CD4-positive, alpha-beta T cell treated with Interleukin-1 beta for 1 hour (primary cell): ENCODE data around the gene SPECC1L.

Source experiments
- DNase-seq, 2 donors: peaks; one replicate each; pipeline ENCODE4 v3.0.0-alpha.2; 2020 to 2022

The SPECC1L gene

GRCh38 chr22:24323695-24324094, 53.1 kb downstream of the SPECC1L start:
- DNase-seq: no peak

GRCh38 chr22:24324137-24324536, 53.5 kb downstream of the SPECC1L start:
- no peak for DNase-seq

DNA sequence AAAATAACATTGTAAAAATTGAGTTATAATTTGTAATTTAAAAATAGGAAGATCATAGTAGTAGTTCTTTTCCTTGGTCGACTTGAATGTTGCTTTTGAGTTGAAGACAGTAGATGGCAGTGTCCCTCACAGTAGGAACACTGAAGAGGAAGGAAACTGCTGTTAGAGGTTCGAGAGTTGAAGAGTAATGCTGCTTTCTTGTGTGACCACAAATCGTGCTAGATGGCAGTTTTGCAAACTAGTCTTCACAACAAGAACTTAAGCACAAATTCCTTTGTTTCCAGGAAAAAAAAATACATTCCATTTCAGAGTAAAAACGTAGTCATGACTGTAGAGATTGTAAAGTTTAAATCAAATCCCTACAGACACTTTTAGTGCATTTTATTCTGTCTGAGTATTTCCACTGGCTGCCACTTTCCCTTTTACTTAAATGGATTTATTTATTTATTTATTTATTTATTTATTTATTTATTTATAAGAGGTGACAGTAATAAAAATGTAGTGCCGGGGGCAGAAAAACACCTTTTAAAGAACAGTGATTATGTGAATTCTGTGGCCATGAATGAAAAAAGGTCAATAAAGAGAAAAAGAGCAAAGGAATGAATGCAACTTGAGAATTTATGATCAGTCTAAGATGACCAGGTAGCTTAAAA, 54.6 kb downstream of the SPECC1L start:
- peak; percentile 25 to 55 for DNase-seq

GRCh38 chr22:24326266-24326665, 55.6 kb downstream of the SPECC1L start:
- DNase-seq: no peak

- DNase-seq: no peak
Observed at GRCh38 chr22:24327832-24328231, 57.2 kb downstream of the SPECC1L start.

- DNase-seq: no peak
Observed at GRCh38 chr22:24329453-24329852, 58.8 kb downstream of the SPECC1L start.

DNA sequence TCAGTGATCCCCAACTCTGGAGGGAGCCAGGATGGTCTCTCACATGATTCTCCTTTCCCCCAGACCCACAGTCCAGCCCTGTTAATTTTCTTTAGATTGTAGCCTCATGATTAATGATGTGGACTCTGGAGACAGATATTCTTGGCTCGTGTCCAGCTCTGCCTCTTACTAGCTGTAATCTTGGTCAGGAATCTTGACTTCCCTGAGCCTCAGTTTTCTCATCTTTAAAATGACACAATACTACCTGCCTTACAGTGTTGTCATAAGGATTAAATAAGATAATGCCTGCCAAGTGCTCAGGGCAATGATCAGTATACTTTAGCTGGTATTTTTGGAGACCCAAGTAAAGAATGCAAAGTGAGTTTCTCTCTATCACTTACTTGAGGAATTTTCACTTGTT, 60.0 kb downstream of the SPECC1L start:
- DNase-seq: no peak

GRCh38 chr22:24331468-24332440, 61.1 kb downstream of the SPECC1L start:
- DNase-seq: no peak

- no peak for DNase-seq
Observed at GRCh38 chr22:24333301-24333700, 62.7 kb downstream of the SPECC1L start.

GRCh38 chr22:24335496-24335895, 64.9 kb downstream of the SPECC1L start:
- no peak for DNase-seq

DNA sequence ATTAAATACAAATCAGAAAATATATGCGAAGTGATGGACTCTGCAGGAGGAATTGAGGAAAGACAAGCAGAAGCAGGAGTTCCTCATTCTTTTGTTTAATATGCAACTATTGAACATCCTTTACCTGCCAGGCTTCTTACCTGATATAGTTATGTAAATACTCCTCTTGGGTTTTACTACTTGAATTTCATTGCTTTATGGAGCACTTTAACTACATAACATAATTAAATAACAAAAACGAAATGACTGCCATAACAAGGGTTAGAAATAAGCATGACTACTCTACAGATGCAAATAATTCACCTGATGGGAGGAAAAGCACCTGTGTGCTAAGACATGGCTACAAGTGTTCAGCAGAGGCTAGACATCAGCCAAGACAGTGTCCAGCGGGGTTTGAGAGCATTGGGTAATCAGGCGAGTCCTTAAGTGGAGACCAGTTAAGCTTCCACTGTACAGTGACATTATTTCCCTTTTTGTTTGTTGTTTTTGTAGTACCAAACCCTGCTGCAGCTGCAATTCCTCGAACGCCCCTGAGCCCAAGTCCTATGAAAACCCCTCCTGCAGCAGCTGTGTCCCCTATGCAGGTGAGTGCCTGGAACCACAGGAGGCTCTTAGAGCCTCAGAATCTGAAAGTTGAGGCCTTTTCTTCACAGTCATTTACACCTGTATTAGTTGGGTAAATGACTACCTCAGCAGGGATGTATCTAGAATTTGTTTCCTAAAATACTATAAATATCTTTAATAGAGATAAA, 67.4 kb downstream of the SPECC1L start:
- DNase-seq: no peak

DNA sequence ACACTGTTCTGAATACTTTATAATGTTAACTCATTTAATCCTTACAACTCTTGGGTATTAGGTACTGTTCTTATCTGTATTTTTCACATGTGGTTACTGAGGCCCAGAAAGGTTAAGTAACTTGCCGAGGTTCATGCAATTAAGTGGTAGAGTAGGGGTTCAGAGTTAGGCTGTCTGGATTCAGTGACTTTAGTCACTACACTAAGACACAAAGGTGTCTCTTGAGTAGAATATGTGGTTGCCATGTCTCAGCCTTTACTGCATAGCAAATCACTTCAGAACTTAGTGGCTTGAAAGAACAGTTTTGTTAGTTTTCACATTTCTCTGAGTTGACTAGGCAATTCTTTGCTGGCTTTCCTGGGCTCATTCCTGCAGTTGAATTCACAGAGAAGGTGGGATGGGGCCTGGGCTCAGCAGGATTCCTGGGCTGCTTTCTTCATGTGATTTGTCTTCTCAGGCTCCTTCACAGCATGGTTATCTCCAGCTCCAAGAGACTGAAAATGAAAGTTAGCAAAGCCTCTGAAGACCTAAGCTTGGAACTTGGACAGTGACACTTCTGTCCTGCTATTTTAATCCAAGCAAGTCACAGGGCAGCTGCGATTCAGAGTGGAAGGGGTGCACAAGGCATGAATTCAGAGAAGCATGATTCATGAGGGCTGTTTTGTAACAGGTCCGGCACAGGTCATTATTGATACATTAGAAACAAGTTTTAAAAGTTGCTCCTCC, 68.3 kb downstream of the SPECC1L start:
- DNase-seq: no peak

DNA sequence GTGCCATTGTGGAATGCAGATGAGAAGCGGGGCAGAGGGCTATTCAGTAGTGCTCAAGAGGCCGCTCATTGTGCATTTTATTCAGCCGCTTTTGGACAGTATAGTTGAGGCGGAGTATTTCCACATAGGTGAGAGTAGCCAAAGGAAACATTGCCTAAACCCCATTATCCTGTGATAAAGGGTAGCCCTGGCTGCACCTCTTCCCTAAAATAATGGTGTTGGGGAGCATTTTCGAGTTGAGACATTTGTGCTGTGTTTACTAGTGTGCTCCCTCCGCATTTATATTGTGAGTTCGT, 68.8 kb downstream of the SPECC1L start:
- no peak for DNase-seq

GRCh38 chr22:24341627-24342026, 71.0 kb downstream of the SPECC1L start:
- DNase-seq: no peak

DNA sequence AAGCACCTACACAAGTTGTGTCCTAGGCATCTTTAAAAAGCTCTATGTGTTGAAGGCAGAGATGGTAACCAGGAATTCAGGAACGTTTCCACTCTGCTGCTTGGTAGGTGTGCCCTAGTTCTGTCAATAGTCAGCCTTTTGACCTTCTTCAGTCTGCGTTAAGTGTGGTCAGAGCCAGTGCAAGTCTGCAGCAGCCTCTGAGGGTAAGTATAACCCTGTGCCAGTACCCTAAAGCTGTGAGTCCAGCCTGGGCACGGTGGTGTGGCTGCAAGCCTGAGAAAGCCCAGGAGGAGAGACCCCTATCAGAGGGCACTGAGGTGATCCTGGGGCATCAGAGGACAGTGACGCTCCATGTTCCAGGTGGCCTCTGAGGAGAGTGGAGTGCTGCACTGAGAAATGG, 80.0 kb downstream of the SPECC1L start:
- DNase-seq: no peak

GRCh38 chr22:24353121-24353520, 82.5 kb downstream of the SPECC1L start:
- no peak for DNase-seq

GRCh38 chr22:24355574-24355973, 84.9 kb downstream of the SPECC1L start:
- DNase-seq: no peak

- no peak for DNase-seq
Observed at GRCh38 chr22:24357547-24357946, 86.9 kb downstream of the SPECC1L start.

GRCh38 chr22:24358105-24358836, 87.6 kb downstream of the SPECC1L start:
- no peak for DNase-seq

- DNase-seq: no peak
Observed at GRCh38 chr22:24359452-24360120, 89.0 kb downstream of the SPECC1L start.

DNA sequence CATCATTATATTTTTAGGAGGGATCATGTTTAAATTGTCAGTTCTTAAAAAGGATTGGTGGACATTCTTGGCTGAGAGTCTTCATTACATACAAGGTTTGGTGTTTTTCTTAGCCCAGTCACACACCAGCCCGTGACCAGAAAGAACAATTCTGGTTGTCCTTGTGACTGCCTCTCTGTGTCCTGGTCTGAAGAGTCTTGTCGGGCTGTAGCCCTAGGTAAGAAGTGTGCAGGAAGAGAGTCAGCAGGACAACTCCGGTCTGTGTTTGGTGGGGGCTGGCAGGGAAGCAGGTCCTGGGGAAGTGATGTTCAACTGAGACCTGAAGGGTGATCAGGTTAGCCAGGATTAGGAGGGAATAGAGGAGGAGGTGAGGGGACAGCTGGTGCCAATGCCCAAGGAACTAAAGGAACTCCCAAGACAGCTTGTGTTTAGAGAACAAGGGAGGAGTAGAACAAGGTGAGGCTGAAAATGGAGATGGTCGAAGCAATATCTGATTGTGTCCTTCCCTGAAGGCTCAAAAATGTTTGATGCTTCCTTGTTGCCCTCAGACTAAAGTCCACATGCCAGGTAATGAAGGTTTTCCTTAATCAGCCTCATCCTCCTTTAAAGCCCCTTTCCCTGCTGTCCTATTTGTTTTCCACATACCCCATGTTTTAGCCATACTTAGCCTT, 91.5 kb downstream of the SPECC1L start:
- DNase-seq: no peak
